ENCODE data around the gene MAP3K13.

DNA sequence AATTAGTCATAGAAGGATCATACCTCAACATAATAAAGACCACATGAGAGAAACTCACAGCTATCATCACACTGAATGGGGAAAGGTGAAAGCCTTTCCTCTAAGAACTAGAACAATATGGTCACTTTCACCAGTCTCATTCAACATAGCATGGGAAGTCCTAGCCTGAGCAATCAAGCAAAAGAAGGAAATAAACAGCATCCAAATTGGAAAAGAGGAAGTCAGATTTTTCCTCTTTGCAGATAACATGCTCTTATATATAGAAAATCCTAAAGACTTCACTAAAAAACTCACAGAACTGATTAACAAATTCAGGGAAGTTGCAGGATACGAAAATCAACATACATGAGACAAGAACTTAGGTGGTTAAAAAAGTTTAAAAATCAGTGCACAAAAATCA lies 24.7 kb downstream of the MAP3K13 start:
- TF ChIP-seq, protein P1, sequence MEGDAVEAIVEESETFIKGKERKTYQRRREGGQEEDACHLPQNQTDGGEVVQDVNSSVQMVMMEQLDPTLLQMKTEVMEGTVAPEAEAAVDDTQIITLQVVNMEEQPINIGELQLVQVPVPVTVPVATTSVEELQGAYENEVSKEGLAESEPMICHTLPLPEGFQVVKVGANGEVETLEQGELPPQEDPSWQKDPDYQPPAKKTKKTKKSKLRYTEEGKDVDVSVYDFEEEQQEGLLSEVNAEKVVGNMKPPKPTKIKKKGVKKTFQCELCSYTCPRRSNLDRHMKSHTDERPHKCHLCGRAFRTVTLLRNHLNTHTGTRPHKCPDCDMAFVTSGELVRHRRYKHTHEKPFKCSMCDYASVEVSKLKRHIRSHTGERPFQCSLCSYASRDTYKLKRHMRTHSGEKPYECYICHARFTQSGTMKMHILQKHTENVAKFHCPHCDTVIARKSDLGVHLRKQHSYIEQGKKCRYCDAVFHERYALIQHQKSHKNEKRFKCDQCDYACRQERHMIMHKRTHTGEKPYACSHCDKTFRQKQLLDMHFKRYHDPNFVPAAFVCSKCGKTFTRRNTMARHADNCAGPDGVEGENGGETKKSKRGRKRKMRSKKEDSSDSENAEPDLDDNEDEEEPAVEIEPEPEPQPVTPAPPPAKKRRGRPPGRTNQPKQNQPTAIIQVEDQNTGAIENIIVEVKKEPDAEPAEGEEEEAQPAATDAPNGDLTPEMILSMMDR (IDR thresholded peaks at IDR 0.05; ENCODE audit: insufficient read depth, low read depth, low read length): no peak
- TF ChIP-seq EZH2 (IDR thresholded peaks at IDR 0.05; ENCODE audit: insufficient read depth, low read length): no peak

Data from astrocyte (in vitro differentiated cells and primary cell).